Activated T-cell treated with anti-CD3 and anti-CD28 coated beads, Interleukin-2, amount 50 U/mL, for 24 hours (primary cell): ENCODE measurements around the gene OPHN1.

Experiments
- DNase-seq: peaks from one replicate; pipeline ENCODE4 v3.0.0-alpha.2; 2020
- H3K27ac Mint-ChIP-seq: 2 replicates; pipeline ENCODE4 v1.8.0; 2020; ENCODE audit warnings: mild to moderate bottlenecking, mixed read lengths
- H3K27me3 Mint-ChIP-seq: 2 replicates; pipeline ENCODE4 v1.8.0; 2020; ENCODE audit warnings: mixed read lengths
- H3K36me3 Mint-ChIP-seq: 2 replicates; pipeline ENCODE4 v1.8.0; 2020; ENCODE audit warnings: low read depth, mixed read lengths
- H3K4me1 Mint-ChIP-seq: 2 replicates; pipeline ENCODE4 v1.8.0; 2020; ENCODE audit warnings: low read depth, mixed read lengths
- H3K4me3 Mint-ChIP-seq: 2 replicates; pipeline ENCODE4 v1.8.0; 2020; ENCODE audit warnings: mild to moderate bottlenecking, moderate library complexity, mixed read lengths
- H3K9me3 Mint-ChIP-seq: 2 replicates; pipeline ENCODE4 v1.8.0; 2020; ENCODE audit warnings: mixed read lengths

Gene OPHN1

GRCh38 chrX:68043713-68044438 is 389.4 kb downstream of the OPHN1 start:
- H3K27ac Mint-ChIP-seq: no peak overlapping the region
- H3K4me3 Mint-ChIP-seq: no peak overlapping the region
- peaks cover 27% of the 10 kb centered on the region for H3K27me3 Mint-ChIP-seq
- H3K36me3 Mint-ChIP-seq: no peaks in the 10 kb centered on the region
- H3K9me3 Mint-ChIP-seq: no peaks in the 10 kb centered on the region
- H3K4me1 Mint-ChIP-seq: no peaks in the 10 kb centered on the region
- DNase-seq: no peak

DNA sequence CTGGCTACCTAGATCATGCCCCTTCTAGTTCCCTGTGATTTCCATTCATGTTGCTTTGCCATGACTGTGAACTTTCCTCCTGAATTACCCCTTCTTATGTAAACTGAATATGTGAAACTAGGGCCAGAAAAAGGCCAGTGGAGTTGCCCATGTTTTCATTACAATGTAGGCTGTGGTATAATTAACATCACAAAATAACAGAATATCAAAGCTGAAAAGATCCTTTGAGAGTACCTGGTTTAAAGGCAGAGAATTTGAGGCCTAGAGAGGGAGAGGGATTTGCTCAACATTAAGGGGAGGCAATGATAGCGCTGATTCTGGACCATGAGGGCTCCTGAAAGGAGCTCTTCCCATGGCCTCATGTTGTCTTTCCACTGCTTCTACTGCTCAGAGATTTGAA is 392.2 kb downstream of the OPHN1 start:
- Mint-ChIP-seq H3K27me3 (peaks cover 22% of the 10 kb centered on the region), H3K27ac (no peak overlapping the region), H3K4me3 (no peak overlapping the region), H3K36me3 (no peaks in the 10 kb centered on the region), H3K9me3 (no peaks in the 10 kb centered on the region), H3K4me1 (no peaks in the 10 kb centered on the region)
- no peak for DNase-seq

GRCh38 chrX:68018248-68019203 is 414.8 kb downstream of the OPHN1 start:
- H3K9me3 Mint-ChIP-seq: no peaks in the 10 kb centered on the region
- peaks cover 23% of the 10 kb centered on the region for H3K27me3 Mint-ChIP-seq
- no peaks in the 10 kb centered on the region for H3K36me3 Mint-ChIP-seq
- DNase-seq: no peak
- H3K4me1 Mint-ChIP-seq: no peaks in the 10 kb centered on the region
- H3K27ac Mint-ChIP-seq: no peak overlapping the region
- H3K4me3 Mint-ChIP-seq: no peak overlapping the region

DNA sequence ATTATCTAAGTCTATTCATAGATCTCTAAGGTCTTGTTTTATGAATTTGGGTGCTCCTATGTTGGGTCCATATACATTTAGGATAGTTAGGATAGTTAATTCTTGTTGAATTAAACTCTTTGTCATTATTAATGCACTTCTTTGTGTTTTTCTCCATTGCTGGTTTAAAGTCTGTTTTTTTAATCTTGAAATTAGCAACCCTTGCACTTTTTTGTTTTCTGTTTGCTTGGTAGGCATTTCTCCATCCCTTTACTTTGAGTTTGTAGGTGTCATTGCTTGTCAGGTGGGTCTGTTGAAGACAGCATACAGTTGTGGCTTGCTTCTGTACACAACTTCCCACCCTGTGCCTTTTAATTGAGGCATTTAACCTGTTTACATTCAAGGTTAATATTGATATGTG is 434.8 kb downstream of the OPHN1 start:
- H3K9me3 Mint-ChIP-seq: peaks cover 26% of the 10 kb centered on the region
- no peaks in the 10 kb centered on the region for H3K36me3 Mint-ChIP-seq
- no peak overlapping the region for H3K27ac Mint-ChIP-seq
- no peak overlapping the region for H3K4me3 Mint-ChIP-seq
- peaks cover 33% of the 10 kb centered on the region for H3K27me3 Mint-ChIP-seq
- DNase-seq: no peak
- no peaks in the 10 kb centered on the region for H3K4me1 Mint-ChIP-seq
